ENCODE results near the gene YTHDC2. TPM values are rescaled to one million over a fixed set of nuclear protein-coding genes. Genes with fewer than 3 reads are reported as not detected.

YTHDC2 gene
- total RNA-seq, 2 experiments from 2014 or later = 33.9 to 41.7 TPM

GRCh38 chr5:113617191-113617796 is 103.8 kb downstream of the YTHDC2 start:
- CTCF ChIA-PET = no interaction called here
- Histone ChIP-seq H3K4me3 (ENCODE audit: low read length) (no peak overlapping the region), H3K4me1 (ENCODE audit: insufficient read depth, low read length) (peaks cover 1% of the 10 kb centered on the region), H3K9me3 (ENCODE audit: control insufficient read depth in 1 of 2, insufficient read depth in 1 of 2, low read length in 2 of 2) (peaks cover 0 to 7% of the 10 kb centered on the region in 2 experiments), H3K27ac (ENCODE audit: low read depth in 1 of 2, low read length in 2 of 2) (no peak overlapping the region), H3K36me3 (ENCODE audit: insufficient read depth, low read length) (no peaks in the 10 kb centered on the region), H3K27me3 (ENCODE audit: control insufficient read depth in 1 of 2, insufficient read depth in 2 of 2, low read length in 2 of 2) (peaks cover 0 to 3% of the 10 kb centered on the region in 2 experiments)
- intact Hi-C loops (cut with DNase I, micrococcal nuclease) = no loop called here
- Mint-ChIP-seq H3K4me1 (ENCODE audit: low read depth) (peaks cover 5% of the 10 kb centered on the region), H3K27ac (no peak overlapping the region), H3K4me3 (no peak overlapping the region), H3K9me3 (no peaks in the 10 kb centered on the region), H3K27me3 (peaks cover 16% of the 10 kb centered on the region), H3K36me3 (ENCODE audit: low read depth) (no peaks in the 10 kb centered on the region)
- DNase-seq (no peak), ATAC-seq (ENCODE audit: poor library complexity) (no peak)
- TF ChIP-seq CTCF (IDR thresholded peaks at IDR 0.05) = no peak
- POLR2A ChIA-PET = no interaction called here

GRCh38 chr5:113632996-113633395 is 119.5 kb downstream of the YTHDC2 start:
- Mint-ChIP-seq H3K27ac (no peak overlapping the region), H3K4me3 (no peak overlapping the region), H3K9me3 (peaks cover 2% of the 10 kb centered on the region), H3K4me1 (ENCODE audit: low read depth) (no peaks in the 10 kb centered on the region), H3K36me3 (ENCODE audit: low read depth) (no peaks in the 10 kb centered on the region), H3K27me3 (peaks cover 22% of the 10 kb centered on the region)
- ATAC-seq (ENCODE audit: poor library complexity) (no peak), DNase-seq (no peak)
- Histone ChIP-seq H3K4me3 (ENCODE audit: low read length) (no peak overlapping the region), H3K27me3 (ENCODE audit: control insufficient read depth in 1 of 2, insufficient read depth in 2 of 2, low read length in 2 of 2) (no peaks in the 10 kb centered on the region), H3K27ac (ENCODE audit: low read depth in 1 of 2, low read length in 2 of 2) (no peak overlapping the region), H3K9me3 (ENCODE audit: control insufficient read depth in 1 of 2, insufficient read depth in 1 of 2, low read length in 2 of 2) (no peaks in the 10 kb centered on the region), H3K4me1 (ENCODE audit: insufficient read depth, low read length) (no peaks in the 10 kb centered on the region), H3K36me3 (ENCODE audit: insufficient read depth, low read length) (no peaks in the 10 kb centered on the region)
- POLR2A ChIA-PET = no interaction called here
- intact Hi-C loops (cut with DNase I, micrococcal nuclease) = no loop called here
- TF ChIP-seq CTCF (IDR thresholded peaks at IDR 0.05) = no peak
- CTCF ChIA-PET = no interaction called here

- Mint-ChIP-seq H3K36me3 (ENCODE audit: low read depth) (no peaks in the 10 kb centered on the region), H3K4me1 (ENCODE audit: low read depth) (no peaks in the 10 kb centered on the region), H3K27ac (no peak overlapping the region), H3K9me3 (peaks cover 5% of the 10 kb centered on the region), H3K27me3 (peaks cover 18% of the 10 kb centered on the region), H3K4me3 (no peak overlapping the region)
- Histone ChIP-seq H3K27me3 (ENCODE audit: control insufficient read depth in 1 of 2, insufficient read depth in 2 of 2, low read length in 2 of 2) (no peaks in the 10 kb centered on the region), H3K4me1 (ENCODE audit: insufficient read depth, low read length) (no peaks in the 10 kb centered on the region), H3K4me3 (ENCODE audit: low read length) (no peak overlapping the region), H3K36me3 (ENCODE audit: insufficient read depth, low read length) (no peaks in the 10 kb centered on the region), H3K27ac (ENCODE audit: low read depth in 1 of 2, low read length in 2 of 2) (no peak overlapping the region), H3K9me3 (ENCODE audit: control insufficient read depth in 1 of 2, insufficient read depth in 1 of 2, low read length in 2 of 2) (peaks cover 0 to 5% of the 10 kb centered on the region in 2 experiments)
- DNase-seq (no peak), ATAC-seq (ENCODE audit: poor library complexity) (no peak)
- TF ChIP-seq CTCF (IDR thresholded peaks at IDR 0.05) = no peak
- intact Hi-C loops (cut with DNase I, micrococcal nuclease) = no loop called here
- ChIA-PET CTCF (no interaction called here), POLR2A (no interaction called here)
Measured at GRCh38 chr5:113634957-113635356, 121.5 kb downstream of the YTHDC2 start.

Data from CD4-positive, alpha-beta T cell (primary cell).